ENCODE measurements around the gene PAIP2.

PAIP2 gene

GRCh38 chr5:139378101-139378825, 36.6 kb downstream of the PAIP2 start:
- Histone ChIP-seq H3K4me3 (ENCODE audit: low read depth, low read length) (no peak overlapping the region), H3K36me3 (ENCODE audit: insufficient read depth, low read length) (no peaks in the 10 kb centered on the region), H3K4me1 (ENCODE audit: control insufficient read depth, insufficient read depth, low read length, unreplicated experiment) (peaks cover 9% of the 10 kb centered on the region), H3K27ac (ENCODE audit: low read depth, low read length) (no peak overlapping the region), H3K27me3 (ENCODE audit: insufficient read depth, low read length) (no peaks in the 10 kb centered on the region), H2AFZ (ENCODE audit: low read length, unreplicated experiment) (no peak overlapping the region), H3K79me2 (ENCODE audit: control insufficient read depth, insufficient read depth, low read length, unreplicated experiment) (no peaks in the 10 kb centered on the region)

- H3K27ac ChIP-seq (ENCODE audit: low read depth, low read length) = no peak overlapping the region
Observed at GRCh38 chr5:139378941-139379361, 37.3 kb downstream of the PAIP2 start.

GRCh38 chr5:139379626-139380449, 38.2 kb downstream of the PAIP2 start:
- Histone ChIP-seq H3K4me1 (ENCODE audit: control insufficient read depth, insufficient read depth, low read length, unreplicated experiment) (peaks cover 6% of the 10 kb centered on the region), H3K27me3 (ENCODE audit: insufficient read depth, low read length) (no peaks in the 10 kb centered on the region), H3K36me3 (ENCODE audit: insufficient read depth, low read length) (no peaks in the 10 kb centered on the region), H3K79me2 (ENCODE audit: control insufficient read depth, insufficient read depth, low read length, unreplicated experiment) (no peaks in the 10 kb centered on the region), H3K4me3 (ENCODE audit: low read depth, low read length) (no peak overlapping the region), H2AFZ (ENCODE audit: low read length, unreplicated experiment) (no peak overlapping the region), H3K27ac (ENCODE audit: low read depth, low read length) (no peak overlapping the region)

More at GRCh38 chr5:139378941-139379361, 37.3 kb downstream of the PAIP2 start:
- Histone ChIP-seq H3K36me3 (ENCODE audit: insufficient read depth, low read length) (no peaks in the 10 kb centered on the region), H3K27me3 (ENCODE audit: insufficient read depth, low read length) (no peaks in the 10 kb centered on the region), H3K4me3 (ENCODE audit: low read depth, low read length) (no peak overlapping the region), H3K4me1 (ENCODE audit: control insufficient read depth, insufficient read depth, low read length, unreplicated experiment) (peaks cover 2% of the 10 kb centered on the region), H2AFZ (ENCODE audit: low read length, unreplicated experiment) (no peak overlapping the region), H3K79me2 (ENCODE audit: control insufficient read depth, insufficient read depth, low read length, unreplicated experiment) (no peaks in the 10 kb centered on the region)

GRCh38 chr5:139381837-139382761, 40.4 kb downstream of the PAIP2 start:
- H3K27me3 ChIP-seq (ENCODE audit: insufficient read depth, low read length) = no peaks in the 10 kb centered on the region
- H3K36me3 ChIP-seq (ENCODE audit: insufficient read depth, low read length) = no peaks in the 10 kb centered on the region
- H3K79me2 ChIP-seq (ENCODE audit: control insufficient read depth, insufficient read depth, low read length, unreplicated experiment) = no peaks in the 10 kb centered on the region
- no peak overlapping the region for H3K27ac ChIP-seq (ENCODE audit: low read depth, low read length)
- no peak overlapping the region for H3K4me3 ChIP-seq (ENCODE audit: low read depth, low read length)
- no peak overlapping the region for H2AFZ ChIP-seq (ENCODE audit: low read length, unreplicated experiment)
- peaks cover 16% of the 10 kb centered on the region for H3K4me1 ChIP-seq (ENCODE audit: control insufficient read depth, insufficient read depth, low read length, unreplicated experiment)

GRCh38 chr5:139382807-139383206, 41.2 kb downstream of the PAIP2 start:
- Histone ChIP-seq H3K4me1 (ENCODE audit: control insufficient read depth, insufficient read depth, low read length, unreplicated experiment) (peaks cover 16% of the 10 kb centered on the region), H3K27me3 (ENCODE audit: insufficient read depth, low read length) (no peaks in the 10 kb centered on the region), H3K27ac (ENCODE audit: low read depth, low read length) (no peak overlapping the region), H2AFZ (ENCODE audit: low read length, unreplicated experiment) (no peak overlapping the region), H3K36me3 (ENCODE audit: insufficient read depth, low read length) (no peaks in the 10 kb centered on the region), H3K79me2 (ENCODE audit: control insufficient read depth, insufficient read depth, low read length, unreplicated experiment) (no peaks in the 10 kb centered on the region), H3K4me3 (ENCODE audit: low read depth, low read length) (no peak overlapping the region)

- Histone ChIP-seq H2AFZ (ENCODE audit: low read length, unreplicated experiment) (no peak within 1 kb of the TSS), H3K4me3 (ENCODE audit: low read depth, low read length) (no peak within 1 kb of the TSS), H3K27ac (ENCODE audit: low read depth, low read length) (no peak within 1 kb of the TSS), H3K79me2 (ENCODE audit: control insufficient read depth, insufficient read depth, low read length, unreplicated experiment) (no peaks in the 10 kb centered on the region), H3K27me3 (ENCODE audit: insufficient read depth, low read length) (no peaks in the 10 kb centered on the region), H3K36me3 (ENCODE audit: insufficient read depth, low read length) (no peaks in the 10 kb centered on the region), H3K4me1 (ENCODE audit: control insufficient read depth, insufficient read depth, low read length, unreplicated experiment) (peaks cover 16% of the 10 kb centered on the region)
Observed at GRCh38 chr5:139383275-139383992, 41.8 kb downstream of the PAIP2 start, which contains the start of gene SLC23A1. SLC23A1 (minus strand) TSS chr5:139383297; CDS start chr5:139383253, 44 bp downstream.

GRCh38 chr5:139383993-139384590, 42.4 kb downstream of the PAIP2 start:
- Histone ChIP-seq H3K36me3 (ENCODE audit: insufficient read depth, low read length) (no peaks in the 10 kb centered on the region), H2AFZ (ENCODE audit: low read length, unreplicated experiment) (peak overlapping the region; percentile 79), H3K79me2 (ENCODE audit: control insufficient read depth, insufficient read depth, low read length, unreplicated experiment) (no peaks in the 10 kb centered on the region), H3K4me1 (ENCODE audit: control insufficient read depth, insufficient read depth, low read length, unreplicated experiment) (peaks cover 16% of the 10 kb centered on the region), H3K27me3 (ENCODE audit: insufficient read depth, low read length) (no peaks in the 10 kb centered on the region), H3K4me3 (ENCODE audit: low read depth, low read length) (0 out of 2 replicates have a peak overlapping the region, but pooled peaks have one; percentile 59), H3K27ac (ENCODE audit: low read depth, low read length) (no peak overlapping the region)

GRCh38 chr5:139384591-139385051, 43.0 kb downstream of the PAIP2 start:
- H3K4me3 ChIP-seq (ENCODE audit: low read depth, low read length) = peak overlapping the region; percentile 59
- H3K4me1 ChIP-seq (ENCODE audit: control insufficient read depth, insufficient read depth, low read length, unreplicated experiment) = peaks cover 16% of the 10 kb centered on the region
- H3K79me2 ChIP-seq (ENCODE audit: control insufficient read depth, insufficient read depth, low read length, unreplicated experiment) = no peaks in the 10 kb centered on the region
- no peaks in the 10 kb centered on the region for H3K27me3 ChIP-seq (ENCODE audit: insufficient read depth, low read length)
- H3K36me3 ChIP-seq (ENCODE audit: insufficient read depth, low read length) = no peaks in the 10 kb centered on the region
- peak overlapping the region; percentile 79 for H2AFZ ChIP-seq (ENCODE audit: low read length, unreplicated experiment)
- 0 out of 2 replicates have a peak overlapping the region, but pooled peaks have one; percentile 4 for H3K27ac ChIP-seq (ENCODE audit: low read depth, low read length)
